CD4-positive, alpha-beta T cell treated with Interleukin-15 for 1 hour (primary cell): ENCODE results near the gene PTPRD.

Experiments
- DNase-seq: peaks from one replicate; pipeline ENCODE4 v3.0.0-alpha.2; 2020

PTPRD gene

DNA sequence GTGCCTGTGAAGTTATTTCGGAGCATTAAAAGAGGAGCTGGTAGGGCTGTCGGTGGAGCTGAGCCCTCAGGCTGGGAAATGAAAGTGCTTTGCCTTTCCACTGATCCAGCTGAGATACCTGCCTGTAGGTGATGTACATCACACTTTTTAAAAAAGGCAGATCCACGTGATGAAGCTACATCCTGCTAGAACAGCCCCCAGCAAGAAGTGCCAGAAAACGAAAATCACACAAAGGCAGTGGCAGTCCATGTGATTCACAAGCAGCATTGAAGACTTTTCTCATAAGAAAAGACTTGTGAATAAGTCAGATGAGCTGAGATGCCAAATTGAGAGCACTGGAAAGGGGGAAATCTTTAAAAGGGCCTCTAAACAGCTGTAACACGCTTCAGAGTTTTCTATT is 765.1 kb downstream of the PTPRD start:
- DNase-seq, result no peak

DNA sequence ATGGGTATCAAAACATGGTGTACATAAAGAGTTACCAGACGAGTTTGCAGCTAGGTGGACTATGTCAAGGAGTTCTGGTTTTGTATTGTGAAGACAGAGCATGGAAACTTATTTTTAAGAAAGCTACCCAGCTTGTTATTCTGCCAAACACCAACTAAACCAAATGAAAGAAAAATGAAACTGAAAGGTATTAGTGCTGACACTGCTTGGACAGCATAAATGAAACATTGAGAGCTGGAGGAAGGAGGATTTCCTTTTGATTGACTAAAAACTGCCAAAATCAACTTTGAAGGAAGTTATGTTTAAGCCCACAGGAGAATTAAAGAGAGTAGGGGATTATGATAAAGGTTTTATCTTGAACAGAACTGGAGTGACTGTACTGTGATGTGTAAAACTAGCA is 766.2 kb downstream of the PTPRD start:
- no peak for DNase-seq

DNA sequence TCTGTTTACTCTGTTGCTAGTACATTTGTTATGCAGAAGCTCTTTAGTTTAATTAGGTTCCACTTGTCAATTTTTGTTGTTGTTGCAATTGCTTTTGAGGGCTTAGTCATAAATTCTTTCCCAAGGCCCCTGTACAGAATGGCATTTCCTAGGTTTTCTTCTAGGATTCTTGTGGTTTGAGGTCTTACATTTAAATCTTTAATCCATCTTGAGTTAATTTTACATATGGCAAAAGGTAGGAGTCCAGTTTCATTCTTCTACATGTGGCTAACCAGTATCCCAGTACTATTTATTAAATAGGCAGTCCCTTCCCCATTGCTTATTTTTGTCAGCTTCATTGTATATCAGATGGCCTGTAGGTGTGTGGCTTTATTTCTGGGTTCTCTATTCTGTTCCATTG is 792.4 kb downstream of the PTPRD start:
- DNase-seq, result no peak

DNA sequence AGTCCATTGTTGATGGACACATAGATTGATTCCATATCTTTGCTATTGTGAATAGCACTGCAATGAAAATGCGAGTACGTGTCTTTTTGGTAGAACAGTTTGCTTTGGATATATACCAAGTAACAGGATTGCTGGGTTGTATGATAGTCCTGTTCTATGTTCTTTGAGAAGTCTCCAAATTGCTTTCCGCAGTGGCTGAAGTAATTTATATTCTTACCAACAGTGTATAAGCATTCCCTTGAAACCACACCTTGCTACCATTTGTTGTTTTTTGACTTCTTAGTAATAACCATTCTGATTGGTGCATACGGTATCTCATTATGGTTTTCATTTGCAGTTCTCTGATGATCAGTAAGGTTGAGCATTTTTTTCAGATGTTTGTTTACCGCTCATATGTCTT is 792.9 kb downstream of the PTPRD start:
- no peak for DNase-seq

DNA sequence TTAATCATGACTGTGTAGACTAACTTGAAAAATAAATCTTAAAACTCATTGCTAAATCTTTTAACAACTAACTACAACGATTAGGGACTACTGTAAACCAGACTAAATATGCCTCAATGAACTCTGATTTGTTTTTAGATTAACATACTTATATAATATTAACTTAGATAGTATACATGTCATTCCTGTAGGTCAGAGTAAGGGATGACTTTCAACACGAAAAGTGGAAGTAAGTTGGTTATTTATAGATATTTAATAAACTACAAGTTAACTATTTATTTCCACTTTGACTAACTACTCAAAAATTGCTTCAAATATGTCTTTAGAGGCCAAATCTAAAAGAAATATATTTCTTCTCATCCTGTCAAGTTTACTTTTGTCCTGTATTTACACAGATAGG is 795.6 kb downstream of the PTPRD start:
- DNase-seq, result no peak

DNA sequence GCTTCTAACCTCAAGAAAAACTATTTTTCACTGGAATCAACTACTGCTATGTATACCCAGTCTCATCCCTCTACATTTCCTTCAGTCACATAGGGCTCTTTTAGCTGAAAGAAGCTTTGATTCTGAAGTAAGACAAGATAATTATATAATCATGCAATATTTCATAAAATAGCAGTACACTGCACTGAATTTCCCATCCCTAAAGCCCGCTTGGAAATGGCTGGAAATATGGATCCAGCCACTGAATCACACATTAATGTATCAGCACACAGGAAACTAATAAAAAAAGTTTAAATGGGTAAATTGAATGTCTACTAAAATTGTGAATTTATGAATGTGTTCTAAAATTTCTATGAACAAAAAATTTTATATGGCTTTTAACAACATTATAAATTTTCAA is 808.7 kb downstream of the PTPRD start:
- DNase-seq, result no peak

DNA sequence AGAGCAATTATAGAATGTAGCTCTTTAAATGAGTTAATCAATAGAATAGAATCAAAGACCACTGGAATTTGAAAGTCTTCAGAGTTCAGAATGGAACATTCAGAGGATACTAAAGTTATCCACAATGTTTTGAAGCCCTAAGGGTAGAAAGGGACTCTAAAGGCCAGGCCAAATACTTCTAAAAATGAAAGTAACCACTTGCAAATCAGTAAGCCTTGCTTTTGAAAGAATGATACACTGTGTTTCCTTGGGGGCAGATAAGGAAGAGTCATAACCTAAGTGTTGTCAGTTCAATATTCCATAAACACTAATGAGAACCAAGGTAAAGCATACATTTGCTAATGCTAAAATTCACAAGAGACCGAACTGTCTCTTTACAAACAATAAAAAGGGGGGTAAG is 813.5 kb downstream of the PTPRD start:
- DNase-seq, result no peak

DNA sequence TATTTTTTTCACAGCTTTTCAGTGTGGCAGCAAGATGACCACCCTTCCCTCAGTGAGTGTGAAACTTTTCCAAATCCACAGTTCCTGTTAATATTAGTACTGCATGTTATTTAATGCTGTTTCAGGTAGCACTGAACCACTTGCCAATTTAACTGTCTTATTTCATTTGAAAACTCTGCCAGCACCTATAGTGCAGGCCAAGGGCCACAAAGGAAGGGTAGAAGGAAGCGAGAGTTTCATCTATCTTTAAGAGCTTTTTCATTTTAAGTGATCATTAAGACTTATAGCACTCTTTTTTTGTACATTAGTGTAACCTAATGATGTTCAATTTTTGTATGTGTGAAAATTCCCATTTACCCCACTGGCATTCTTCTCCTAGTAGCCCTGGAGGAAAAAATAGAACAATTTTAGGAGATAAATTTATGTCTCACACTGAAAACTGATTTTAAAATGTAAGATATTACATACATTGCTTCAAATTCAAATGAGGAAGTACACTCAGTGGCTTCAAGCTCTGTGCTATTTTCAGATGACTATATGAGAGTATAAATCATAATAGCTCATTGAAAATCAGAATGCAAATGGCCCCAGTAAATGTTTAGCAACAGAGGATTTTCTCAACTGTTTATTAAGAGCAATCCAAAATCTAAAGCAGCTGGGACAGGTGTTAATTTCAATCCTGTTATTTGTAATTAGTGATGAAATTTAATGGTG is 820.5 kb downstream of the PTPRD start:
- no peak for DNase-seq

DNA sequence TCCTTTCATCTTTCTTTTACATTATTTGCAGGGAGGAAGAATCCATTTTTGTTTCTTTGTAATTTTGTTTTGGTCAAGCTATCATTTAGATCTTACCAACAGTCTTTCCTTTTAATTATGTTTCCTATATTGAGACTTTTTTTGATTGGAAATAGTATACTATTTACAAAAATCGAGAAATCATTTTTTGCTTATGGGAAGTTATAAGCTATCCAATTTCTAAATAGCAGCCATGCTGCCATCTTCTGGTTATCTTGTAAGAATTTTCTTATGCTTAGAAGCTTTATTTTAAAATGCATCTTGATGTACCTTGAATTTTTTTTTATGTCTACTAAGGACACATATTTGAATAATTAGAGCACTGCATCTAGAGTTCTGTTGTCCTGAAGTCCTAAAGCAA is 821.2 kb downstream of the PTPRD start:
- DNase-seq, result no peak

DNA sequence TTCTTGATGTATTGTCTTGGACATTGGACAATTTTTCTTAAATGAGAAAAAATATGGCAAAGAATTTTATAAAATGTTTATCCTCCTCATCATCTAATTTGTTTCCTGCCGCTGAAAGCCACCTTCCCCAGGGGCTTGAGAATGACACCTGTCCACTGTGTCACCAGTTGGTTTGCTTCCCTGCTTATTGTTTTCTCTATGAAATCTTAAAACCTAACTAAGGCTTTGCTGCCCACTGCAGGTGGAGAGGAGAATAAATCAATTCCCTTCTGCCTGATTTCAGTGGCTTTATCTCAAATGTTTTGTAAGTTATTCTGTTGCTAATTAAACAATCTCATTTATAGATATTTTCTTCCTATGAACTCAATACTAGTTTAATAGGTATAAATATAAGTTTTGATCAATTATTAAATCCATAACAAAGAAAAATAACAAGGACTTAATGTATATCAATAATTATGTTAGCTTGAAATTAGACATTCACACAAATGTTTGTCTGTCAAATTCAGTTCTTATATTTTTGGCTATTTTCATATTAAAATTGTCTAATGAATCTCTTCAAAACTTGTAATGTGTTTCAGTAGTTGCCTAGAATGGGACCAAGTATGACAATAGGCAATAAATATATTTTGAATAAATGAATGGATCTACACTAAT is 822.5 kb downstream of the PTPRD start:
- no peak for DNase-seq

DNA sequence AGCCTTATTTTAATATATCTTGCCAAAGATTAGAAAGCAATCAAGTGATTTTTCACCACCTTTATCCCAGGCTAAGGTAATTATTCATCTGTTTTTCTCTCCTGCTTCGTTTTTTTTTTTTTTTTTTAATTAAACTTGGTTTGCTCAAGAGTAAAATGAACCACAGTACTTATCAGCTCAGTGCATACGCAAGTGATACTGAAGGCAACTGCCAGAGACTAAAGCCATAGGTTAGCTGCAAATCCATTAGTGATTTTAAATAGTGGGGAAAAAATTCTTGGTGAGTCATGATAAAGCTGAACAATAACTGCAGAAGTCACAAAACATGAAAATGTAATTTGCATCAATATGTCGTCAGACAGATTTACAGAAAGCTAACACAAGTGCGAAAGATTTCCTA is 829.1 kb downstream of the PTPRD start:
- DNase-seq, result no peak

DNA sequence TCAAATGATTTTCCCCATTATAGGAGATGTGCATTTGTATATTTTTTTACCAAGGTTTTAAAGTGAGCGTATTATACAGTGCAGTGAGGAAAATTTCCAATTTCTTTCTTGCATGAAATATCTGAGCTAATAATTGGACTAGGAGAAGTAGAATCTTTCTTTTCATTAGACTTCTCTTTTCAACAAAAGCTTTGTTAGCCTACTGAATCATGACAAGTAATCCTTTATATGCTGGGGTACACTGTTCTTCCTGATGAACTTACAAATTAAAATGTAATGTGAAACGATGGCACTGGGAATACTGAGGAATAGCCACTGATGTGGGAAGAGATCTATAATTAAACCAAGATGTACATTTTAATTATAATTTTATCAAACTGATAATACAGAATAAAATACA is 829.6 kb downstream of the PTPRD start:
- no peak for DNase-seq

DNA sequence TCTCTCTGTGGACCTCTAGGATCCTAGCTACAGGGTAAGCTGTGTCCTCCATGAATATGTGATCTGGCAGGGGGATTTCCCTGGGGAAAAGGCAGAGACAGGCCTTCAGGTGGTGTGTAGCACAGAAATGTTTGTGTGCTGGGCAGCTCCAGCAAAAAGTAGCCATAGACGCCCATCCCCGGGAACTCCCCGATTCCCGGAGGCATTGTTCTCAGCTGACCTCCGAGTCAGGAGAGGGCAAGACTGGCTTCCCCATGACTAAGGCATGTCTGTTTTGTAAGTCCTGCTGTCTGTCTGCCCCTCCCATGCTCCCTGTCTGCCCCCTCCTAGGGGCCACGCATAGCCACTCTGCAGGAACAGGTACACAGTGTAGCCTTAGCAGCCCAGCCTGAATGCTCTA is 834.5 kb downstream of the PTPRD start:
- DNase-seq, result no peak

DNA sequence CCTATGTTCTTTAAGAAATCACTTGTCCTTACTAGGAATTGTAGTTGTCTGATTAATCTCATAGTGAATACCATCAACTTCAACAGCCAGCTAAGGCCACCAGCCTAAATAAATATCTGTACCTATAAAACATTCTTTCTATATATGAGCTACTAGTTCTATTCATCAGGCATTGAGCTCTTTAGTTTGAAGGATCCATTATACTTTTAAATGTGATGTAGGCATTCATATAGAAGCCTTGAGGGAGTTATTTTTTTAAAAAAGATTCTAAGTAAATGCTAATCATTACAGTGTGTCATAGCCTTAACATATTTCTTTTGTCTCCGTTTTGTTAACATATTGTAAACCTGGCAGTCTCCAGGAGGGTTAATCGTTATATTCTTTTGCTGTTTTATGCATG is 838.3 kb downstream of the PTPRD start:
- DNase-seq, result no peak

DNA sequence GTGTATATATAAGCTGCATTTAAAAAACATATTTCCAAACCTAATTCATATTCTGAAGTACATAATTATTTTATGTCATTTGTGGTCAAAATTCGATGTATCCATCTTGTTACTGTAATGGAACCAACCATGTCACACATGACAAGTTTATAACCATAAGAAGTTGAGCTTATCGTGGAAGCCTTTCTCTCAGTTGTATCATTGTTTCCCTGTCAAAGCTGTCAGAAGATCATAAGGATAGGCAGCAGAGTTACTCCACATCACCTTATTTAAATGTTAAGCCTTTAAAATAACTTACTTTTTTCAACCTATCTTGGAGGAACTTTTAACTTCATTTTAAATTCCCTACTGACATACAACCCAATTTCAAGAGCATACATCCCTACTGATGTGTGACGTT is 841.5 kb downstream of the PTPRD start:
- no peak for DNase-seq

DNA sequence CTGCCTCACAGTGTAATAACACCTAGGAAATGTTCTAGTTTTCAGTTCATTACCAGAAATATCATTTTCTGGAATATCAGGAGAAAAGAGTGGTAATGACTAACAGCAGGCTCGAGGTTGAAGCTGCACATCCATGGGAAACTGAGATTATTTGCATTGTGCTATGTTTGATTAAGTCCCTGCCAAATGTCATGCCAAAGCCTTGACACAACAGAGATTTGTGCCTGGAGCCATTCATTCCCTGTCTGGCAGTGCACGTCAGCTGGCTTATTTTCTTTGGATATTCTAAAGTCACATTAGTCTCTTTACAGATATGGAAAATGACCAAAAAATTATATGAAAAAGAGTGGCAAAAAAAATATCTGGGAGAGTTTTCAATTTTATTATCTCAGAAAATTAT is 848.0 kb downstream of the PTPRD start:
- DNase-seq, result no peak

DNA sequence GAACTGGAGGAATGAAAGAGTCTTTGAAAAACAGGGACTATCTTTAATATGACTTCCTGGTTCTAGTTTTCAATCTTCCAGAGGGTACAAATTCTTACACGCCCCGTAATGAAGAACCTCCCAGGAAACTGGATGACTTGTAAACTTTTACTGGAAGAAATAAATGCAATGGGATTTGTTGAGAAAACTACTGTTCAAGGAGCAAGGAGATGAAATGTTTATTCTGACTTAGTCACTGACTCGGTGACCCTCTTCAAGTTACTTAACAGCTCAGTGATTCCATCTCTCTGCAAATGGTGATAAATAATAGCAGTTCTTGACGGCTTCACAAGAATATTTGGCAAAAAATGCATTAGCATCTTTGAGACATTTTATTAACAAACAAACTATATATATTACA is 858.6 kb downstream of the PTPRD start:
- DNase-seq, result no peak

DNA sequence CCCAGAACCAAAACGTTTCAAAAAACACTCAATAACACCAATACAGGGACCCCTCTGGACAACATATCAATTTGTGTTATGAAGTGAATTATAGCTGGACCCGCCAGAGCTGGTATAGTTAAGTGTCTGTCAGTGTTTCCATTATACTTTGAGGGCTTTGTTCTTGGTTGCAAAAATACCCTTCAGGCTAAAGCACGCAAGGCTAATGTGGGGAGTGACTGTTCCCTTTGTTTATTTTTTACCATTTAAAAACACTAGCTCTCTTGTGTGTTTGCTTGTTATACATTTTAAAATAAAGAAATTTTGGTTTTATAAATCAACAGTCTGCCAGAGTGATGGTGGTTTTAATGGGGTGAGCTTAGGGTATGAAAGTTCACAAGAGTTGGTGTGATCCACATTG is 859.5 kb downstream of the PTPRD start:
- DNase-seq, result no peak

DNA sequence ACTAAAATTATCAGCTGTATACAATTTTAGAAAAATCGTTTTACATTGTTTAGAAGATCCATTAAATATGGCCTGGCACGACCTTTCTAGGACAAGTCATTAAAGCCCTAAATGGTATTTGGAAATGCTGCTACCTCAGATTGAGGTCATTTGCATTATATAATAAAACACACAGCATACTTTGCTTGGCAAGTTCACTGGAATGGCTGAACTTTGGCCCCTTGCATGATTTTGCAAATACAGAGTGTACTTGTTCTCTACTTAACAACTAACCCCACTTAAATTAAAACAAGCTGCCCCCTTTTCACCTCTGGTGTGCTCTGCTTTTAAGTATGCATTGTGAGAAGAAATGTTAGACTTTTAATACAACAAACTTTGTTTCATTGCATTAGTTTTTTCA is 860.1 kb downstream of the PTPRD start:
- no peak for DNase-seq

DNA sequence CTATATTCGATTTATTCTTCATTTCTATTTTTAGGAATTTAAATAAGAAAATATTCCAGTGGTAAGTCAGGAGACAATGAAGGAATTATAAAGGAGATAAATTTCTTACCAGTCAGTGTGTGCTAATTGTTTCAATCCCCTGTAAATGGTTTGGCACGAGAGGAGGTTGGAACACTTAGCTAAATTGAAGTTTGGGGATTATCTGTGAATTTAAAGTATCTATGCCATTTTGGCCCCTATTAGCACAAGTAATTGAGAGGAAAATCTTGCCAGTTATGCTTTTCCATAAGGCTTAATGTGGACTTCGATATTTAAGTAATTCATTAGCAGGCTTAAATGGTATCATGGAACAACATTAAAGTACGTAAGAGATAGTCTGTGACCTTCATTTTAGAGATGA is 860.8 kb downstream of the PTPRD start:
- no peak for DNase-seq

DNA sequence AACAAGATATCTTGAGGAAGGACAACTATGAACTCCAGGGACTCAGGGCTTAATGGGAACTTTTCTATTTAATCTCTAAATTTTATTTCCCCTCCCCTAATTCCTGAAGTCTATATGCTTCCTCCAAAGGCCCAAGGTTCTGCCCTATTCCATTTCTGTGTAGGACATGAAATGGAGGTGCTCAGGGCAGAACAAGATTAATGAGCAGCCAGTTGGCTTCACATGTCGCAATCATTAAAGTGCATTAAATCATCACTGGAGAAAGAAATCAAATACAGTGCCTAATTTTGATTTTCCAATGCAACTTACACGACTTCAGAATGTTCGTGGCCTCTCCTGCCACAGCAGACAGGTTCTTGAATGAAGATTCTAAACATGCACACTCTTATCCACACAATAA is 862.1 kb downstream of the PTPRD start:
- no peak for DNase-seq

DNA sequence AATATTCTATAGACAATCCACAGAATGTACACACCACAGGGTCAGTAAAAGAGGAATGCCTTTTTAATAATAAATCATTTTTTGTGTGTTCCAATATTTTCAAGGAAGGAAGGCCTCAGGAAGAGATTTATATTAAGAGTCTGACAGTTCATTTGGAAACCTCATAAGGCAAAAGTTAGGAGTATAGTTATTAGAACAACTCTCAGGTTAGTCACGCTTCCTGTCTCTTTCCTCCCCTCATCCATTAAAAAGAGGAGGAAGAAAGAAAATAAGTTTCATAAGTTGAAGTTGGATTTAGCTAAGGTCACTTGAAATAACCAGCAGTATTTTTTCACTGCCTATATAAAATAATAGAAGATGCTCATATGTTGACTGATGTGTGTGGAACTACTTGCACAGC is 863.2 kb downstream of the PTPRD start:
- no peak for DNase-seq

DNA sequence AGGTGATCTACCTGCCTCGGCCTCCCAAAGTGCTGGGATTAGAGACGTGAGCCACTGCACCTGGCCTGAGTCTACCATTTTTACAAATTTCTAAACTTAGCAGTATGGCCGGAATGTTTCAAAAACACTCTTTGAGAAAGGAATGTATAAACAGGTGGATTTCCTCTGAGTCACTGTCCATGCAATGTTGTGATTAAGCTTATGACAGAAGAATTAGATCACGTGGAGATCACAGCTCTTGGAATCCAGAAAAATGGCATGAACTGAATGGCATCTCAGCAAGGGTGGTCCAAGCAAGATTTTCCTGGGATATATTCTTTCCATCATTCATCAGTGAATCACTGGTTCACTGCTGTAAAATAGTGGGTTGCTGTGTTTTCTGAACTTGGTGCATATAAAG is 865.0 kb downstream of the PTPRD start:
- DNase-seq, result no peak

DNA sequence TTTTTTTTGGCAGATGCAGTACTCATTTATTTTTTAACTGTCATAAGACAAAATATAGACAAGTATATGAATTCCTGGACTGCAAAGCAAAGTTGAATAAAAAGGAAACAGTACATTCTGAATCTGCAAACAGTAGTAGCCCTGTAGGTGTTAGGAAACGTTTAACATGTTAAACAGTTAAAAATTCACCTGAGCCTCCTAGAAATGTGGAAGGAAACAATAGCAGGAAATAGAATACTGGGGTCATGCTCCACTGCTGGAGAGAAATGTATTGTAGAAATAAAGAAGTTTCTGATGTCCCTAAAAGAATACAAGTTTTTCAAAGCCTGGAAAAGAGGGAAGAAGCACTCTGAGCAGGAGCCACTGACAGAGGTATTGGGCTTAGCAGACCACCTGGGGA is 866.0 kb downstream of the PTPRD start:
- no peak for DNase-seq

DNA sequence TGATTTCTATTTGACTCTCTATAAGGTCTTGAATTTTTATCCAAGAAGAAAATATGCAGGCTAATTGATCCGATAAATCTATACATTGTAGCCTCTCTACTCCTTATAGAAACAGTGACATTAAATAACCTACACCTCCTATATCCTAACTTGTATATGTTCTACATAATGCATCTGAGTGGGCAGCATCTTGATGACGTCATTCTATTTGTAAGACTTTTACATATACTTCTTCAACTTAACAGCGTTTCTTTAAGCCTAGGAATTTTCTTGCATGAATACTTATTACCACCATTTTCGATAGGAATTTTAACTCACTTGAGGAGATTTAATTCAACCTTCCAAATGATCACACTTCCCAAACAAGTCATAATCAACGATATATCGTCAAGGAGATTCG is 869.0 kb downstream of the PTPRD start:
- no peak for DNase-seq
